GM21447 (cell line): Measurements from ENCODE around the gene CENPF.

Experiments used
- ATAC-seq: cut with Tn5 transposase; IDR thresholded peaks from one replicate; pipeline ENCODE4 v1.9.1; 2021; ENCODE audit not compliant: unreplicated experiment

The CENPF gene

DNA sequence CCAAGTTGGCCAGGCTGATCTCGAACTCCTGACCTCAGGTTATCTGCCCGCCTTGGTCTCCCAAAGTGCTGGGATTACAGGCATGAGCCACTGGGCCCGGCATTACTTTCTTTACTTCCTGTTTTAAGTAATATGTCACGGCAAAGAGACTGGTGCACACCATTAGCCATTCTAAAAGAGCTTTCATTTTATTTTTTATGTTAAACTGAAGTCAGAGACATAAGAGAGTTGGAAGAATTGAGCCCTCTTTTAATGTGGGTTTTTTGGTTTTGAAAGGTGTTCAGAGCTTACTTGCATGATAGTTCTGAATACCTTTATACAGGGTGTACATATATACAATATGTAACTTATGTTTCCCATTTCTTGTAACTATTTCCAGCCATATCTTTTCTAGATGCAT is 14.3 kb downstream of the CENPF start:
- ATAC-seq: no peak

DNA sequence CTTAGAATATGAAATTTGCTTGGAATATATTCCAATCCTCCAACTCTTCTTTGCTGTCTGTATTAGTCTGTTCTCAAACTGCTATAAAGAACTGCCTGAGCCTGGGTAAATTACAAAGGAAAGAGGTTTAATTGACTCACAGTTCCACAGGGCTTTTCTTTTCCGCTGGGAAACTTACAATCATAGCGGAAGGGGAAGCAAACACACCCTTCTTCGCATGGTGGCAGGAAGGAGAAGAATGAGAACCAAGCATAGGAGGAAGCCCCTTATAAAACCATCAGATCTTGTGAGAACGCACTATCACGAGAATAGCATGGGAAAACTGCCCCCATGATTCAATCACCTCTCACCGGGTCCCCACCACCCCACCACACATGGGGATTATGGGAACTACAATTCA is 14.8 kb downstream of the CENPF start:
- ATAC-seq: no peak

DNA sequence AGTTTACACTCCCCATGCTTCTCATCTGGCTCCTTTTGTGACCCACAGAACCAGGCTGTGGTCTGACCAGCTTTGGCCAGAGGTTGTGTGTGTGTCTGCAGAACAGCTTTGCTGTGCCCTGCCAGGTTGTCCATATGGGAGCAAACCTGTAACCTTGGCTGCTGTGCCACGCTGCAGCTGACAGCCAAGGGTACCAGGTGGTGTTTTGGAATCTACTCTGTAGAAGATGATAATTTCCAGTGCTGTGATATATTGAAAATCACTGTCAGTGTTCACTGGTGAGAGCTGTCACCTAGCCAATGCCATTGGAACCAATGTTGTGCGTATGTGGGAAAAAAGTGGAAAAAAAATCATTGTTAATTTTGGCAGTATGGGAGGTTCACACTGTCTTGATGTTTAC is 18.2 kb downstream of the CENPF start:
- ATAC-seq: no peak

DNA sequence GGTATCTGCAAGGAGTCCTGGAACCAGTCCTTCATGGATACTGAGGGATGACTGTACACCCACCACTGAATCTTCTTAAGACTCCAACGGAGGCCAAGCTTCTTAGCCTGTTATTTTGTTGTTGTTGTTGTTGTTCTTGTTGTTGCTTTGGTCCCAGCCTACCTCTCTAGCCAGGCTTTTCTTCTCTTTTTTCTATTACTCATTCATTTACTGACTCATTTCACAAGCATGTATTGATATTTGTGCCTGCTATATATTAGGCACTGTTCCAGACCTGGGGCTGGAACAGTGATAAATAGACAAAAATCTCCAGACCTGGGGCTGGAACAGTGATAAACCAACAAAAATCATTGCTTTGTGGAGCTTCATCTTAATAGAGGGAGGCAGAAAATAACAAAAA is 20.4 kb downstream of the CENPF start:
- ATAC-seq: no peak

DNA sequence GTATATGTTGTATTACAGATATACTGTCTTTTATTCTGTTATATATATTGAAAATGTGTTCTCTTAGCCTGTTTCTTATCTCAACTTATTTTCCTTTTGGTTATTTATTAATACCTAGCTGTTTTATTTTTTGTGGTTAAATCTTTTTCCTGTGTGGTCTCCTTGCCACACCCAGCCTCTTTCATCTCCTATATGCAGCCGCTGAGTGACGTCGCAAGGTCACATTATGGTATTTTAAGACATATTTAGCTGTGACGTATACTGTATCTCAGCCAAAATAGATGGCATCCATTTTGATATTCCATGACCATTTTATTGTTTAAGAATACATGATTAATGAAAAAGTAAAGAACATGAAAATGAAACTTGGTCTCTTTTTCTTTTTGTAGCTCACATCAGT is 29.1 kb downstream of the CENPF start:
- ATAC-seq: no peak

DNA sequence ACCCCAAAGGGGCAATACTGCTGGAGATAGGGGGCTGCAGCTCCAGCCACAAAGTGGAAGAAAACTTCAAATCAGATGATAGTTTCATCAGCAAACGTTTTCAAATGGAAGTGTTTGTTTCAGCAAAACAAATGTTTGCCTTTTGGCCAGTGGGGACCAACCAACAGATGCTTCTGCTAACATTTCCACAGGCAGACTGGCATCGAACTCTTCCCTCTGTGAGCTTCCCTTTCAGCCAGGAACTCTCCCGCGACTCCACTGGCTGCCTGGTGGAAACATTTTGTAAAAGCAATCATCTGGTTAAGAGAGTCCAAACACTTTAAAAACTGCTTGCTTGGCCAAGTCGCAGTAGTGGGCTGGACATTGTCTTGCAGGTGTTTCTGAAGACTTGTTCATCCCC is 30.7 kb downstream of the CENPF start:
- no peak for ATAC-seq

DNA sequence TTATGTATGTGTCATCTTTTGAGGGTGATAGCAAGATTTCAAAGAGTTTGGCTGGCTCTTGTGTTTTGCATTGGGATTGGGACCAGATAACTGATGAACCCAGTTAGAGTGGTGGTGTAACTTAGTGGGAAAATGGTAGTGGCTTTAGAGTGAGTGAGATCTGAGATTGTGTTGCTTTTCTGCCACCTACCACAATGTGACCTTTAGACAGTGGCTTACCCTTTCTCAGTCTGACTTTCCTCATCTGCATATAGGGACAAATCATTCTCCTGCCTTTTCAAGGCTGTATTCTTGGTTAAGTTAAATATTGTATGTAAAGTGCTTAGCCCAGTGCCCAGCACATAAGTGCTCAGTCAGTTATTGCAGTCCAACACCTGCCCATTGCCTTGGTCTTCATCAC is 31.3 kb downstream of the CENPF start:
- ATAC-seq: no peak

DNA sequence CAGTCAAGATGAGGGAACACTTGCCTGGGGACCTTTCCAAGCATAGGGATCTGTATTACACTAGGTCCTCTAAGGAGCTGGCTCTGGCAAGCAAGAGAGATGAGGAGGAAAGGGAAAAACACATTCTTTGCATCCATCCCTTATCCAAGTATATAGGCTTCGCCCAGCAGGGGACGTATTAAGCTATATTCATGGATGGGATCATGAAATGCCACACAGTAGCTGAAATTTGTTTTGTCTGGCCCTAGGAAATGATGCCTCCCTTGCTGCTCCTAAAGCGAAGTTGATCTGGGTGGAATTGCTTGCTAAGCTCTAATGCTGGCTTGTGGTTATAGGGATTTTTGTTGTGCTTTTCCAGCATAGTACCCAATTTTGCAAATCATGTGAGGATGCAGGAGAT is 32.1 kb downstream of the CENPF start:
- no peak for ATAC-seq

DNA sequence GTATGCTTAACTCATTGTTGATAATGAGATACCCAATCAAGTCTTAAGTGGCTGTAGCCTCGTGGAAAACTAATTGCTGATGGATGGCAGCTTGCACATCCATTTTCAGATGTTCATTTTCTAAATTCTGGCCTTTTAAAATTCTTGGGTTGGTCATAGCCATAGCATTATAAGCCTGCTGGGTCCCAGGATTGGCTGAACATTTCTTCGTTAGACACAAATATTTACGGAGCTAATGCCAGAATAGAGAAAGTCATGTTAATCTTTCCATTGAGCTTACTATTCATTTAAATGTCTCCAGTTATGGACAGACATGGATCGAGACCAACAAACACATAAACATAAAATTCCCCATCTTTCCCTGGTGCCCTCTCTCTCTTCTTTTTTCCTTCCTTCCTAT is 32.5 kb downstream of the CENPF start:
- no peak for ATAC-seq

DNA sequence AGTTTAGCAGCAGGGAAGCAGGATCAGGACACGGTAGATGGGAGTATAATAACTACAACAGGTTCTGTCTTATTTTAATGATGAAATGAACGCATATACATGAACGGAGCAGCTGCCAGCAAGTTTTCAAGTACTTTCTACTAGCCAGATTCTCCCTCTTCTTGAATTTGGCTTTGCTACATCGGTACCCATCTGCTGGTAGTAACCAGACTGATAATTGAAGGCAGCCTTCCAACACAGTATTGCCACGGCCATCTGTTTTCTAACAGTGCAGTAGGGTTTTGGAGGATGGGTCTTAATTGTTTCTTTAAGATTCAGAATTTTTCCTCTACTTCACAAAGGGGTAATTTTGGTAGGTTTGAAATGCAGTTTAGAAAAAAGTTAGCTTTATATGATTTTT is 33.4 kb downstream of the CENPF start:
- ATAC-seq: no peak

DNA sequence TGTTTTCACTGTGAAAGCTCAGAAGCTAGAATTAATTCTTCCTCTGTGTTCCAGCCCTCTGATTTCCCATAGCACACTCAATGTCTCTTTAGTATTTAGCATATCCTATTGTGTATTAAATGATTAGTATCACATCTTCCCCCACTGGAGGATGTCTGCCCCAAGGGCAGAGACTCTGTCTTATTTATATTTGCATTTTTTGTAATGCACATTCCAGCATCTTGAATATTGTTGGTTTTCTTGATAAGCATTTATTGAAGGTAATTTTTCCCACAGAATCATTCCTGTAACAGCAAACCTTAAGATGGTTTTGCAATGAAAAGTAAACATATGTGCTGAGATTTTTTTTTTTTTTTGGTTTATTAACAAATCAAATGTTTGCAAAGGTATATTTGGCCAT is 34.1 kb downstream of the CENPF start:
- ATAC-seq: no peak

DNA sequence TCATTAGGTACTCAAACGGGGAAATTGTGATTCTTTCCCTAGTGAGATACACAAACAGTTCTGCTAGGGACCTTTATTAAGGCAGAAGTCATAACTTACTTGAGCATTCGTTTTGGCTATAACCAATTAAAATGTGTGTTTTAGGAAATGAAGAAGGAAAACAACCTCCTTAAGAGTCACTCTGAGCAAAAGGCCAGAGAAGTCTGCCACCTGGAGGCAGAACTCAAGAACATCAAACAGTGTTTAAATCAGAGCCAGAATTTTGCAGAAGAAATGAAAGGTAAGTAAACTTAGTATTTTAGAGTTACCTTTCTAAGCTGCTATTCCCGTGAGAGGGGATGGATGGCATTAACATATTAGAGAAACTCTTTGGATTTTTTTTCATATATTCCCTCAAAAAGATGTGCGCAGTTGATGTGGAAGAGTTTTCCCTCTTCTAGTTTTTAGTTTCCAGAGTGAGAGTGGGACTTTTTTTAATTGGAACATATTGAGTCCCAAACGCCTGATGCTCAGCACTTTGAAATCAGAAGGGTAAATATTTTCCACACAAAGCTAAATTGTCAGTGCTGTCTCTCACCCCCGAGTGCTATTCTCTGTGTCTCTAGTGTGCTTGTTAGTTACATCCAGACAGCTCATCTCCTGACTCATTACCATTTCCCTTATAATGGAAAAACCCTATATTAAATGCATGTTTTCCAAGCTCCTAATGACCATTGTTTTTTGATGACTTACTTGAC is 34.9 kb downstream of the CENPF start:
- ATAC-seq: no peak

DNA sequence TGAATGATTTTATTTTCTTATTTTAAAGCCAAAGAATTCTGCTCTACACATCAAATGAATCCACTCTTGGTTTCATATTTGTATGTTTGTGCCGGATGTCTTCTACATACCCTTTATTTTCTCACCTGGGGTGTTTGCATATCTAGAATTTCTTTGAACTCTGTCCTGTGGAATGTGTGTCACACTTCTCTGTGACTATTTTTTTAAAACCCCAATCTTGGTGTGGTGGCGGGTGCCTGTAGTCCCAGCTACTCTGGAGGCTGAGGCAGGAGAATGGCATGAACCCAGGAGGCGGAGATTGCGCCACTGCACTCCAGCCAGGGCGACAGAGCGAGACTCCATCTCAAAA is 35.4 kb downstream of the CENPF start:
- ATAC-seq: no peak

DNA sequence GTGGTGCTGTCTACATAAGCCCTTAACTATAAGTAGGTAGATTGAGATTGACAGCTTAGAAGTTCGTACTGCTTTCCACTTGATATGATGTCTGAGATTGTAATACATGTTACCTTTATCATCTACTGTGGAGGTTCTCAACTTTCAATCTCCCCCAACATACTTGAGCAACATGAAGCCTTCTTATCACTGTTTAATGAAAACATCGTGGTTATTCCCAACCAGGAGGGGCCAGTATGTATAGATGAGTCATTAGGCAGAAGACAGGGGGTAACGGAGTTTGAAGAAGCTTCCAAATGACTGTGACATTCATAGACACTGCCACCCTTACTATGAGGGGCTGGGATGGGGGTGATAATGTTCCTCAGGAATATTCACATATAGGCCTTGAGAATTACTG is 36.0 kb downstream of the CENPF start:
- no peak for ATAC-seq

DNA sequence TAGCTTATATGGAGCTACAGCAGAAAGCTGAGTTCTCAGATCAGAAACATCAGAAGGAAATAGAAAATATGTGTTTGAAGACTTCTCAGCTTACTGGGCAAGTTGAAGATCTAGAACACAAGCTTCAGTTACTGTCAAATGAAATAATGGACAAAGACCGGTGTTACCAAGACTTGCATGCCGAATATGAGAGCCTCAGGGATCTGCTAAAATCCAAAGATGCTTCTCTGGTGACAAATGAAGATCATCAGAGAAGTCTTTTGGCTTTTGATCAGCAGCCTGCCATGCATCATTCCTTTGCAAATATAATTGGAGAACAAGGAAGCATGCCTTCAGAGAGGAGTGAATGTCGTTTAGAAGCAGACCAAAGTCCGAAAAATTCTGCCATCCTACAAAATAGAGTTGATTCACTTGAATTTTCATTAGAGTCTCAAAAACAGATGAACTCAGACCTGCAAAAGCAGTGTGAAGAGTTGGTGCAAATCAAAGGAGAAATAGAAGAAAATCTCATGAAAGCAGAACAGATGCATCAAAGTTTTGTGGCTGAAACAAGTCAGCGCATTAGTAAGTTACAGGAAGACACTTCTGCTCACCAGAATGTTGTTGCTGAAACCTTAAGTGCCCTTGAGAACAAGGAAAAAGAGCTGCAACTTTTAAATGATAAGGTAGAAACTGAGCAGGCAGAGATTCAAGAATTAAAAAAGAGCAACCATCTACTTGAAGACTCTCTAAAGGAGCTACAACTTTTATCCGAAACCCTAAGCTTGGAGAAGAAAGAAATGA is 37.6 kb downstream of the CENPF start:
- ATAC-seq: no peak

DNA sequence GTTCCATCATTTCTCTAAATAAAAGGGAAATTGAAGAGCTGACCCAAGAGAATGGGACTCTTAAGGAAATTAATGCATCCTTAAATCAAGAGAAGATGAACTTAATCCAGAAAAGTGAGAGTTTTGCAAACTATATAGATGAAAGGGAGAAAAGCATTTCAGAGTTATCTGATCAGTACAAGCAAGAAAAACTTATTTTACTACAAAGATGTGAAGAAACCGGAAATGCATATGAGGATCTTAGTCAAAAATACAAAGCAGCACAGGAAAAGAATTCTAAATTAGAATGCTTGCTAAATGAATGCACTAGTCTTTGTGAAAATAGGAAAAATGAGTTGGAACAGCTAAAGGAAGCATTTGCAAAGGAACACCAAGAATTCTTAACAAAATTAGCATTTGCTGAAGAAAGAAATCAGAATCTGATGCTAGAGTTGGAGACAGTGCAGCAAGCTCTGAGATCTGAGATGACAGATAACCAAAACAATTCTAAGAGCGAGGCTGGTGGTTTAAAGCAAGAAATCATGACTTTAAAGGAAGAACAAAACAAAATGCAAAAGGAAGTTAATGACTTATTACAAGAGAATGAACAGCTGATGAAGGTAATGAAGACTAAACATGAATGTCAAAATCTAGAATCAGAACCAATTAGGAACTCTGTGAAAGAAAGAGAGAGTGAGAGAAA is 38.4 kb downstream of the CENPF start:
- ATAC-seq: no peak

DNA sequence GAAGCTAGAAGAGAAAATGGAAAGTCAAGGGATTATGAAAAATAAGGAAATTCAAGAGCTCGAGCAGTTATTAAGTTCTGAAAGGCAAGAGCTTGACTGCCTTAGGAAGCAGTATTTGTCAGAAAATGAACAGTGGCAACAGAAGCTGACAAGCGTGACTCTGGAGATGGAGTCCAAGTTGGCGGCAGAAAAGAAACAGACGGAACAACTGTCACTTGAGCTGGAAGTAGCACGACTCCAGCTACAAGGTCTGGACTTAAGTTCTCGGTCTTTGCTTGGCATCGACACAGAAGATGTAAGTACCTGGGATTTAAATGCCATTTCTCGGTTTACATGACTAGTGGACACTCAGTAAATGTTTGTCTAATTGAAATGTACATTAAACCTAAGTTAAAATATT is 40.0 kb downstream of the CENPF start:
- no peak for ATAC-seq

DNA sequence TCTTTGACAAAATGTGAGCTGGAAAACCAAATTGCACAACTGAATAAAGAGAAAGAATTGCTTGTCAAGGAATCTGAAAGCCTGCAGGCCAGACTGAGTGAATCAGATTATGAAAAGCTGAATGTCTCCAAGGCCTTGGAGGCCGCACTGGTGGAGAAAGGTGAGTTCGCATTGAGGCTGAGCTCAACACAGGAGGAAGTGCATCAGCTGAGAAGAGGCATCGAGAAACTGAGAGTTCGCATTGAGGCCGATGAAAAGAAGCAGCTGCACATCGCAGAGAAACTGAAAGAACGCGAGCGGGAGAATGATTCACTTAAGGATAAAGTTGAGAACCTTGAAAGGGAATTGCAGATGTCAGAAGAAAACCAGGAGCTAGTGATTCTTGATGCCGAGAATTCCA is 42.7 kb downstream of the CENPF start:
- no peak for ATAC-seq

DNA sequence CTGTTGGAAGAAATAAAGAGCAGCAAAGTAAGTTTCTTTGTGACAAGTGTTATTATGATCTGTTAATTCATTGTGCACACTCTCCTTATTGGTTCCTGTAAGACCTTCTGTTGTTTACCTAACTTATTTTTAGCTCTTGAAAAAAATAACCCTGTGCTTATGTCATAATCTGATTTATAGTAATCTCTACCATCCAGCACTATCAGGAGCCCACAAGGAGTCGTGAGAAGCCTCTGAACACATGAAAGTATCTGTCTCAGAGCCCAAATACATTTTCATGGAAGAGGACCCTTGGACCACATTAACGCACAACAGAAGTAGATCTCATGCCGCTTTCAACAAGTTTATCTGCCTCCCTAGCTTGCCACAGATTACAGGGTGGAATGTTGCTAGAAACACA is 45.8 kb downstream of the CENPF start:
- ATAC-seq: no peak

DNA sequence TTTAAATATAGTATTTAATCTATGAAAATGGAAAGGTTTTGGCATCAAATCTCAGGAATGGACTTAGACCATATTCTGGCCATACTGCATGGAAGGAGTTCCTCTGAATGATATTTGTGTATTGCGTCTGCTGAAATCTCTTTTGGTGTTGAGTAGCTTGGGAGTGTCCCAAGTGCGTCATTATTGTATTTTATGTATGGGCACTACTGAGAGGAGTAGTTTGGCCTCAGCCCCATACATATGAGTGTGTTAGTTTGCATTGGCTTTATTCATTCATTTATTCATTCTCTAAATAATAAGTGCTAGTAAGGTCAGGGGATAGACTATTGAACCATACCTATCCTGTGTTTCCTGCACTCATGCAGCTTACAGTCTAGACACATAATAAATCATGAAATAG is 46.6 kb downstream of the CENPF start:
- ATAC-seq: no peak

DNA sequence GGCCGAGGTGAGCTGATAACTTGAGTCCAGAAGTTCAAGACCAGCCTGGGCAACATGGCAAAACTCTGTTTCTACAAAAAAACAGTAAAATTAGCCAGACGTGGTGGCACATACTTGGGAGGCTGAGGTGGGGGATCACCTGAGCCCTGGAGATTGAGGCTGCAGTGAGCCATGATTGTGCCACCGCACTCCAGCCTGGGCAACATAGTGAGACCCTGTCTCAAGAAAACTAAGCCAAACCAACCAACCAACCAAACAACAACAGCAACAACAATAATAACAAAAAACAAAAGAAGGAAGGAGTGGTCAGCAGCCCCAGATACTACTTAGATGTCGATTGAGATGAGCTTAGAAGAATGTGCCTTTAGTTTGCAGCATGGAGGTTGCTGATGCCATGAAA is 47.7 kb downstream of the CENPF start:
- no peak for ATAC-seq

DNA sequence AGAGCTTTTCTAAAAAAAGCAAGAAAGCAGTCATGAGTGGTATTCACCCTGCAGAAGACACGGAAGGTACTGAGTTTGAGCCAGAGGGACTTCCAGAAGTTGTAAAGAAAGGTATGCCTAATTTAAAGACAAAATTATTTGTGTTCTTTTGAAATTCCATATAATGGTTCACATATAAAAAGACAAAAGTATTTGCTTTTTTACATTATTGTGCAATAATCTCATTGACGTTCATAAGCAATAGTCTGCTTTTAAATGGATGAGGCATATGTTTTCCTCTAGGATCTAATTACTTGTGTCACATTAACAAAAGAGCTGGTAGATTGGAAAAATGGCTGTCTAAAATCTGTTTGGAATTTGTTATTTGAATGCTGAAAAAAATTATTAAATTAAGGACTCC is 54.3 kb downstream of the CENPF start:
- ATAC-seq: no peak
